Astrocyte of the cerebellum (primary cell): Measurements from ENCODE around the gene DGUOK.
A peak's percentile ranks its signal among the peaks of the same experiment; 100 is the strongest.

Experiments
- DNase-seq: peaks from one replicate; pipeline ENCODE4 v3.0.0-alpha.2; 2011; ENCODE audit warnings: low read depth
- H3K4me3 ChIP-seq: 2 replicates; pipeline ENCODE4 v1.5.1; 2011; ENCODE audit warnings: mild to moderate bottlenecking, low read depth, low read length, moderate library complexity
- in situ Hi-C: cut with HindIII; loops from 2 replicates; pipeline ENCODE4 v1.10.0; 2017; ENCODE audit warnings: low sequenced_read_pairs
- TF ChIP-seq, protein P1 (sequence below): IDR thresholded peaks from 2 replicates; pipeline ENCODE4 v1.5.1; 2012; ENCODE audit warnings: low read length, low read depth, moderate library complexity, mild to moderate bottlenecking; ENCODE audit errors: missing control alignments

The DGUOK gene

DNA sequence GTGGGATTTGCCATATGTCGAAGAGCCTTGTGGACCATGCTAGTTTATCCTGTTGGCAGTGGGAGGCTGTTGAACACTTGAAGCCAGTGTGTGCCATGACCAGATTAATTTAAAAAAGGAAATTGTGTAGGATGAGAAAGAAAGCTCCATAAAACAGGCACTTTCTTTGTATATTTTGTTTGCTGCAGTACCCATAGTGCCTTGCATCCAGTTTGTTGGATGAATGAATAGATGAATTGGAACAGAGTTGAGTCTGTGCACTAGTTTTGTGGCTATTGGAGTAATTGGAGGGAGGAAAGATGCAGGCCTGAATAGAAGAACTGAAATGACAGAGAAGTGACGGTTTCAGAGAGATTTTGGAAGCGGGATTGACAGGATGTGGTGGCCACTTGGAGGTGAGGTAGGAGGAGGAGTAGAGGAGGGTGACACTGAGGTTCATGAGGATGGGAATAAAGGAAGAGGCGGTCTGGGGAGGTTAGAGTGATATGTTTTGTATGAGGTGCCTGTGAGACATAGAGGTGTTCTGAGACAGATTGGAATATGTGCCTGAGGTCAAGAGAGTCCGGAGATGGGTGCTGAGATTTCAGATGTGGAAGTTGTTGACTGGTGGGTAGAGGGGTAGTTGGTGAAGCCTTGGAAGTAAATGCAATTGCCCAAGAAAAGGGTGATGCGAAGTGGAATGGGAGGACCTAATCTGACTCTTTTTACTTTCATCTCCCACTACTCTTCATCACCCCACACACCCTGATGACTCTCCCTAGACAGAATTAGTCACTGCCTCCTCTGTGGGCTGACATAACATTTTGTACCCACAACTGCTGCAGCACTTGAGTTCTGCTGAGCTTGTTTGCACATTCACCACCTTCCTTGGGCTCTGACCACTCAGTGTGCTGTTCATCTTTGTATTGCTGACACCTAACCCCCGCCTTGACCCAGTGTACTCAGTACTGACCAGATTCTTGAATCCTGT is 5.1 kb downstream of the DGUOK start:
- no peak for DNase-seq
- in situ Hi-C loops, result no loop called here
- TF ChIP-seq, protein P1, sequence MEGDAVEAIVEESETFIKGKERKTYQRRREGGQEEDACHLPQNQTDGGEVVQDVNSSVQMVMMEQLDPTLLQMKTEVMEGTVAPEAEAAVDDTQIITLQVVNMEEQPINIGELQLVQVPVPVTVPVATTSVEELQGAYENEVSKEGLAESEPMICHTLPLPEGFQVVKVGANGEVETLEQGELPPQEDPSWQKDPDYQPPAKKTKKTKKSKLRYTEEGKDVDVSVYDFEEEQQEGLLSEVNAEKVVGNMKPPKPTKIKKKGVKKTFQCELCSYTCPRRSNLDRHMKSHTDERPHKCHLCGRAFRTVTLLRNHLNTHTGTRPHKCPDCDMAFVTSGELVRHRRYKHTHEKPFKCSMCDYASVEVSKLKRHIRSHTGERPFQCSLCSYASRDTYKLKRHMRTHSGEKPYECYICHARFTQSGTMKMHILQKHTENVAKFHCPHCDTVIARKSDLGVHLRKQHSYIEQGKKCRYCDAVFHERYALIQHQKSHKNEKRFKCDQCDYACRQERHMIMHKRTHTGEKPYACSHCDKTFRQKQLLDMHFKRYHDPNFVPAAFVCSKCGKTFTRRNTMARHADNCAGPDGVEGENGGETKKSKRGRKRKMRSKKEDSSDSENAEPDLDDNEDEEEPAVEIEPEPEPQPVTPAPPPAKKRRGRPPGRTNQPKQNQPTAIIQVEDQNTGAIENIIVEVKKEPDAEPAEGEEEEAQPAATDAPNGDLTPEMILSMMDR, result no peak
- no peak overlapping the region for H3K4me3 ChIP-seq

DNA sequence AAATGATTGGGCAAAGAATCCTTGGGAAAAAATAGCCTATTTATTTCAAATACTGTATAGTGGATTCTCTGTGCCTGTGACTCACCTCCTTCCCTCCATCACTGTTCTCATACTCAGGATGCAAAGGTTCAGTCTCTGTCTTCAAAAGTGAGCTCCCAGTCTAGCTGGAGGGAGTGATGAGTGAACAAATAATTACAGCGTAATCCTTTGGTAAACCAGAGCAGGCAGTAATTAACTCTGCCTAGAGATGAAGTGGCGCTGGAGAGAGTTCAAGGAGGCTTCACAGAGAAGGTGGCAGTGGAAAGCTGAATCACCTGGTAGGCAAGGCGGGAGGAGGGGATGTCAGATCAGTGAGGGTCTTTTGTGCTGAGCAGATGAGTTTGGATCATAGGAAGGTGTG is 6.5 kb downstream of the DGUOK start:
- DNase-seq, result no peak
- in situ Hi-C loops, result no loop called here
- no peak overlapping the region for H3K4me3 ChIP-seq
- TF ChIP-seq, protein P1, result no peak

DNA sequence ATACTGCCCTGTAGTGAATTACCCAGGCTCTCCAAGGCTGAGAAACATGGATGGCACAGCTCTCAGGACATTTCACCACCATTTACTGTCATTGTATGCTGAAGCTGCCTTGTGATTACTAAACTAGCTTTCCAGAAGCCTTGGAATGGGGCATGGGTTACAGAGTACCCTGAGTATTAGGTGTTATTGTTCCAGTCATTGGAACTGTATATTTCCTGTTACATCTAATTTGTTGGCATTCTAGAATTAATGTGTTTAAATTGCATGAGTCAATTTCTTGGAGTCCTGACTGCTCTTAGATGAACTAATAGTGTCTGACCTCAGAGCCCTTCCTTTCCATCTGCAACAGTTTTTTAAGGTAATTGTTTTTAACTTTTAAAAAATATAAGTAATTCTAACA is 9.0 kb downstream of the DGUOK start:
- DNase-seq, result no peak
- TF ChIP-seq, protein P1, result no peak
- H3K4me3 ChIP-seq, result no peak overlapping the region
- in situ Hi-C loops, result no loop called here

DNA sequence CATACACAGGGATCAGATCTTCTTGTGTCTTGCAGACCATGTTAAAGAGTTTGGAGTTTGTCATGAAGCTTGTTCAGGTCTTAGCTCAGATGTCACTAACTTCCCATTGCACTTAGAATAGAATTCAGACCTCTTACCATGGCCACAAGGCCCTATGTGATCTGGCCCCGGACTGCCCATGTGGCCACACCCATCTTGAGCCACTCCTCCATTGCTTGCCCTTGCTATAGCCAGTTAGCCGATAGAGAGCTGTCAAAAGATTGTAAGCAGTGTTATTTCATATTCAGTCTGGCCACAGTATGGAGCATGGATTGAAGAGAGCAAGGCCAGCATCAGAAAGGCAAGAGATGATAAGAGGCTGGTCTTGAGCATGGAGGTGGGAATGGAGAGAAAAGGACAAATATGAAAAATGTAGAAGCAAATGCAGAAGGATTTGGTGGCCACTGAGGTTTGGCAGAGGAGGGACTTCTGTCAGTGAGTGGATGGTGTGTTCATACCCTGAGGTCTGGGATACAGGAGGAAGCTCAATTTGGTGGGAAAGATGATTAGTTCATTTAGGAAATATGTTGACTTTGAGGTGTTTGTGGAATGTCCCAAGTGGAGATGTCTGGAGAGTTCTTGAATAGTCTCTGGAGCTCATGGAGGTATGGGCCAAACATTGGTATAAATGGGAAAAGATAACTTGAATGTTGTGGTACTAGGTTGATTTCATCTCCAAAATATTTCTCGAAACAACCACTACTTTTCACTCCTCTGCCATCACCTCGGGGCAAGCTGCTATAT is 10.6 kb downstream of the DGUOK start:
- DNase-seq, result peak; percentile 55
- in situ Hi-C loops, result no loop called here
- TF ChIP-seq, protein P1, result no peak

DNA sequence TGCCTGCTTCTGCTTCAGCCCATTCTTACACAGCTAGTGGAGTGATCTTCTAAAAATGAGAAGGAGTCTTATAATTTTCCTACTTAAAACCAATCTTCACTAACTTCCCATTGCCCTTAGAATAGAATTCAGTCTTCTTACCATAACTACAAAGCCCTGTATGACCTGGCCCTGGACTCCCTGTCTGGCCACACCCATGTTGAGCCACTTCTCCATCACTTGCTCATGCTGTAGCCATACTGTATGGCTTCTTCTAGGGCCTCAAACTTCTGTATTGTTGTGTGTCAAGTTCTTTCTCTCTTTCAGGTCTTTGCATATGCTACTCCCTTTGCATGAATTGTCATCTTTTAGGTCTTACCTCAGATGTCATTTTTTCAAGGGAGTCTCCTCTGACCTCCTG is 11.2 kb downstream of the DGUOK start:
- no peak overlapping the region for H3K4me3 ChIP-seq
- TF ChIP-seq, protein P1, result no peak
- in situ Hi-C loops, result no loop called here
- no peak for DNase-seq

More for the DNA sequence above, 10.6 kb downstream of the DGUOK start:
- no peak overlapping the region for H3K4me3 ChIP-seq

DNA sequence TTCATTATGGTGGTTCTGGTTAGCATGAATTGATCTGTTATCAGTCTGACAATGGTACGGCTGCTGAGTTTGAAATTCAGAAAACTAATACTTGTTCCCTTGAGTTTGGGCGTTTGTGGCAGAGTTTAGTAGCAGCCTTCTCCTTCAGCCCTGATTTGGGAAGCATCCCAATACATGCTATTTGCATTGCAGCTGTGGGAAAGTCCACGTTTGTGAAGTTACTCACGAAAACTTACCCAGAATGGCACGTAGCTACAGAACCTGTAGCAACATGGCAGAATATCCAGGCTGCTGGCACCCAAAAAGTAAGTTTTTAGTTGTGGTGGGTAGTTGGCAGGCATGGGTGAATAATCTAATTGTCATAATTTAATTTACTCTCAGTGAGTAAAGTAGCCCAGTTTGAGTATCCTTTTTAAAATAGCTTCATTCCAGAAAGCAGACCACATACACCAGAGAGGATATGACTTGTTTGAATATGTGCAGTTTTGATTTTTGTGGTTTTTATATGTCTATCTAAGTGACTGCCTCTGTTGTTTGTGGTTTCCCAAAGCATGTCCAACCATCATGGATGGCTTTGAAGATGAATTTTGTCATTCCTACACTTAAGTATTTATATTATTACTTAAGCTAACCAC is 12.2 kb downstream of the DGUOK start:
- H3K4me3 ChIP-seq, result no peak overlapping the region
- peak; percentile 69 for DNase-seq
- TF ChIP-seq, protein P1, result no peak
- in situ Hi-C loops, result no loop called here
